ENCODE measurements around the gene PIK3C2B.

PIK3C2B gene

GRCh38 chr1:204506969-204507316 lies 12.3 kb upstream of the PIK3C2B start:
- no peaks in the 10 kb centered on the region for H3K9me3 ChIP-seq (ENCODE audit: insufficient read depth, low read depth, low read length)
- no peaks in the 10 kb centered on the region for H3K27me3 ChIP-seq (ENCODE audit: insufficient read depth, low read length, poor library complexity, severe bottlenecking)
- H3K4me3 ChIP-seq (ENCODE audit: low read length, poor library complexity, severe bottlenecking): peak overlapping the region; percentile 94
- H2AFZ ChIP-seq (ENCODE audit: low read length): peak overlapping the region; percentile 84
- no peaks in the 10 kb centered on the region for H3K79me2 ChIP-seq (ENCODE audit: insufficient read depth, low read length)
- H3K4me1 ChIP-seq (ENCODE audit: insufficient read depth, low read length, poor library complexity, severe bottlenecking): peaks cover 7% of the 10 kb centered on the region
- no peaks in the 10 kb centered on the region for H4K20me1 ChIP-seq (ENCODE audit: insufficient read depth, low read length, poor library complexity, severe bottlenecking)
- no peaks in the 10 kb centered on the region for H3K36me3 ChIP-seq (ENCODE audit: insufficient read depth, low read length)
- peaks cover 13% of the 10 kb centered on the region; the same call in 1 of the 2 replicates for H3F3A ChIP-seq (ENCODE audit: low read depth)
- H3K4me2 ChIP-seq (ENCODE audit: low read depth, low read length, poor library complexity, severe bottlenecking): peak overlapping the region; percentile 70
- TF ChIP-seq EZH2phosphoT487 (IDR thresholded peaks at IDR 0.05; ENCODE audit: borderline replicate concordance): no peak
- TF ChIP-seq, protein P1, sequence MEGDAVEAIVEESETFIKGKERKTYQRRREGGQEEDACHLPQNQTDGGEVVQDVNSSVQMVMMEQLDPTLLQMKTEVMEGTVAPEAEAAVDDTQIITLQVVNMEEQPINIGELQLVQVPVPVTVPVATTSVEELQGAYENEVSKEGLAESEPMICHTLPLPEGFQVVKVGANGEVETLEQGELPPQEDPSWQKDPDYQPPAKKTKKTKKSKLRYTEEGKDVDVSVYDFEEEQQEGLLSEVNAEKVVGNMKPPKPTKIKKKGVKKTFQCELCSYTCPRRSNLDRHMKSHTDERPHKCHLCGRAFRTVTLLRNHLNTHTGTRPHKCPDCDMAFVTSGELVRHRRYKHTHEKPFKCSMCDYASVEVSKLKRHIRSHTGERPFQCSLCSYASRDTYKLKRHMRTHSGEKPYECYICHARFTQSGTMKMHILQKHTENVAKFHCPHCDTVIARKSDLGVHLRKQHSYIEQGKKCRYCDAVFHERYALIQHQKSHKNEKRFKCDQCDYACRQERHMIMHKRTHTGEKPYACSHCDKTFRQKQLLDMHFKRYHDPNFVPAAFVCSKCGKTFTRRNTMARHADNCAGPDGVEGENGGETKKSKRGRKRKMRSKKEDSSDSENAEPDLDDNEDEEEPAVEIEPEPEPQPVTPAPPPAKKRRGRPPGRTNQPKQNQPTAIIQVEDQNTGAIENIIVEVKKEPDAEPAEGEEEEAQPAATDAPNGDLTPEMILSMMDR (conservative IDR thresholded peaks at IDR 0.05; ENCODE audit: low read length): no peak
- no peaks in the 10 kb centered on the region for H3K9me2 ChIP-seq (replicated peaks; ENCODE audit: low read depth, low read length)
- peak overlapping the region; percentile 95 for H3K9ac ChIP-seq (ENCODE audit: low read depth, low read length, poor library complexity, severe bottlenecking)

- Histone ChIP-seq H3K9me2 (replicated peaks; ENCODE audit: low read depth, low read length) (no peaks in the 10 kb centered on the region), H3F3A (ENCODE audit: low read depth) (peaks cover 13% of the 10 kb centered on the region; the same call in 1 of the 2 replicates), H3K4me3 (ENCODE audit: low read length, poor library complexity, severe bottlenecking) (peak overlapping the region; percentile 94), H3K79me2 (ENCODE audit: insufficient read depth, low read length) (no peaks in the 10 kb centered on the region), H2AFZ (ENCODE audit: low read length) (peak overlapping the region; percentile 84), H3K27me3 (ENCODE audit: insufficient read depth, low read length, poor library complexity, severe bottlenecking) (no peaks in the 10 kb centered on the region), H3K9ac (ENCODE audit: low read depth, low read length, poor library complexity, severe bottlenecking) (peak overlapping the region; percentile 95), H3K4me1 (ENCODE audit: insufficient read depth, low read length, poor library complexity, severe bottlenecking) (peaks cover 7% of the 10 kb centered on the region), H3K4me2 (ENCODE audit: low read depth, low read length, poor library complexity, severe bottlenecking) (peak overlapping the region; percentile 77), H3K36me3 (ENCODE audit: insufficient read depth, low read length) (no peaks in the 10 kb centered on the region), H3K9me3 (ENCODE audit: insufficient read depth, low read depth, low read length) (no peaks in the 10 kb centered on the region), H4K20me1 (ENCODE audit: insufficient read depth, low read length, poor library complexity, severe bottlenecking) (no peaks in the 10 kb centered on the region)
- TF ChIP-seq, protein P1 (conservative IDR thresholded peaks at IDR 0.05; ENCODE audit: low read length): no peak
- no peak for TF ChIP-seq EZH2phosphoT487 (IDR thresholded peaks at IDR 0.05; ENCODE audit: borderline replicate concordance)
These were observed 11.8 kb upstream of the PIK3C2B start for GRCh38 chr1:204506201-204506968.

DNA sequence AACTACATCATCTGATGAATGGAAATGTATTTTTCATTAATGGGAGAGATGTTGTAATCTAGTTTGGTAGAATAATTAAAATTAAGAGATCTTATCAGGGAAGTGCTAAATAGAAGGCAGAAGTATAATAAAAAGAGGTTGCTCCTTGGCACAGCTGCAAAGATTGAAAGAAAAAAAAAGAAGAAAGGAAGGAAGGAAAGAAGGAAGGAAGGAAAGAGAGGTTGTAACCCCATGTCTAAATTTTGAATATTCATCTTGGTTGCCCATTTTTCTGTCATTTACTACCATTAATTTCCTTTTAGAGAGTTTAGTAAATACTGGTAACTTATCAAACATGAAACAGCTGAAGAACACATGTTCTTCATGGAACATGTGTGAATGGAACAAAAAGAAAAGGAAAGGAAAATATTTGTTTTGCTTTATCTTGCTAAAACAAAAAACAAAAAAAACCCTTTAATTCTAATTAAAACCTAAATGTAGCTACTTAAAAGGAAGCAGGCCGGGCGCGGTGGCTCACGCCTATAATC lies 11.1 kb upstream of the PIK3C2B start:
- Histone ChIP-seq H3K9ac (ENCODE audit: low read depth, low read length, poor library complexity, severe bottlenecking) (peak overlapping the region; percentile 95), H3K9me3 (ENCODE audit: insufficient read depth, low read depth, low read length) (no peaks in the 10 kb centered on the region)

More for the DNA sequence above, 11.1 kb upstream of the PIK3C2B start:
- Histone ChIP-seq H3K27me3 (ENCODE audit: insufficient read depth, low read length, poor library complexity, severe bottlenecking) (no peaks in the 10 kb centered on the region), H3F3A (ENCODE audit: low read depth) (peaks cover 13% of the 10 kb centered on the region; the same call in 1 of the 2 replicates), H4K20me1 (ENCODE audit: insufficient read depth, low read length, poor library complexity, severe bottlenecking) (no peaks in the 10 kb centered on the region), H3K4me3 (ENCODE audit: low read length, poor library complexity, severe bottlenecking) (peak overlapping the region; percentile 94), H3K4me1 (ENCODE audit: insufficient read depth, low read length, poor library complexity, severe bottlenecking) (peaks cover 7% of the 10 kb centered on the region), H3K9me2 (replicated peaks; ENCODE audit: low read depth, low read length) (no peaks in the 10 kb centered on the region), H3K4me2 (ENCODE audit: low read depth, low read length, poor library complexity, severe bottlenecking) (peak overlapping the region; percentile 77), H3K79me2 (ENCODE audit: insufficient read depth, low read length) (no peaks in the 10 kb centered on the region), H2AFZ (ENCODE audit: low read length) (peak overlapping the region; percentile 84), H3K36me3 (ENCODE audit: insufficient read depth, low read length) (no peaks in the 10 kb centered on the region)
- TF ChIP-seq EZH2phosphoT487 (IDR thresholded peaks at IDR 0.05; ENCODE audit: borderline replicate concordance): no peak
- TF ChIP-seq, protein P1 (conservative IDR thresholded peaks at IDR 0.05; ENCODE audit: low read length): no peak
